GM21526 (cell line): ENCODE data around the gene PFKFB4.

Experiments used
- ATAC-seq: cut with Tn5 transposase; IDR thresholded peaks from one replicate; pipeline ENCODE4 v1.9.1; 2021; ENCODE audit warnings: moderate library complexity; ENCODE audit not compliant: unreplicated experiment, low FRiP score

Gene PFKFB4

DNA sequence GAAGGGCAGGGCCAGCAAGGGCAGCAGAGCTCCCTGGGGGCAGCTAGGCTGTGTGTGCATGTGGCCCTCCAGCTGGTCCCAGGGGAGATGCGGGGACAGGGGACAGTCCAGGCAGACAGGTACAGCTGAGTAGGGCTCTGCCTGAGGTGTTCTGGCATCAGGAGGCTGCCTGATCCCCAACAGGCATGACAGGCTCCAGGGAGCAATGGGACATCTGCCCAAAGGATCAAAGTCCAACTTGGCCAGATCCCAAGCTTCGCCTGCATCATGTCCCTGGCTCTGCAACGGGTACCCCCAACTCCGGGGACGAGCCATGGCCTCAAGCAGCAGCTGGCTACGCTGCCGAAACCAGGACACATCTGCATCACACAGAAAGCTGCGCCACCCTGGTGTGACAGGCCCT is 88.3 kb downstream of the PFKFB4 start:
- ATAC-seq = no peak
